SJSA1 (cell line): ENCODE data around the gene SLC37A1. TPM values are rescaled to one million over a fixed set of nuclear protein-coding genes. Genes with fewer than 3 reads are reported as not detected.
A peak's percentile ranks its signal among the peaks of the same experiment; 100 is the strongest.

Experiments
- DNase-seq, 2 experiments: peaks; one replicate each; pipeline ENCODE4 v3.0.0-alpha.2; 2015 to 2020; ENCODE audit warnings: low spot score in 2 of 2, low read depth in 1 of 2
- H3K27ac ChIP-seq: fragments of 250-450 bp; sonication (Bioruptor Pico); 2 replicates; pipeline ENCODE4 v1.5.1; 2020; ENCODE audit warnings: mild to moderate bottlenecking, moderate library complexity
- H3K27me3 ChIP-seq: fragments of 250-450 bp; sonication (Bioruptor Pico); replicated peaks from 2 replicates; pipeline ENCODE4 v1.5.1; 2020; ENCODE audit warnings: mild to moderate bottlenecking, moderate library complexity
- H3K36me3 ChIP-seq: fragments of 250-450 bp; sonication (Bioruptor Pico); 2 replicates; pipeline ENCODE4 v1.5.1; 2020; ENCODE audit warnings: mild to moderate bottlenecking
- H3K4me1 ChIP-seq: fragments of 250-450 bp; sonication (Bioruptor Pico); replicated peaks from 2 replicates; pipeline ENCODE4 v1.6.1; 2021; ENCODE audit warnings: mild to moderate bottlenecking
- H3K4me3 ChIP-seq: fragments of 250-450 bp; sonication (Bioruptor Pico); 2 replicates; pipeline ENCODE4 v1.5.1; 2020; ENCODE audit warnings: mild to moderate bottlenecking
- H3K9me3 ChIP-seq: fragments of 250-450 bp; sonication (Bioruptor Pico); replicated peaks from 2 replicates; pipeline ENCODE4 v1.5.1; 2020; ENCODE audit warnings: mild to moderate bottlenecking
- total RNA-seq: library from RNA; depleted of rRNA; stranded (reverse); fragments of >200 nt; shearing (Covaris generic); gene quantifications from 2 replicates; pipeline ENCODE4 v1.2.3, GENCODE V29; 2014

Gene SLC37A1
- total RNA-seq, 1 experiment from 2014 or later = 5.2 TPM

- no peak overlapping the region for H3K27ac ChIP-seq
- DNase-seq = no peak
- H3K36me3 ChIP-seq = no peaks in the 10 kb centered on the region
- no peaks in the 10 kb centered on the region for H3K9me3 ChIP-seq
- H3K27me3 ChIP-seq = no peaks in the 10 kb centered on the region
- H3K4me3 ChIP-seq = no peak overlapping the region
- H3K4me1 ChIP-seq = no peaks in the 10 kb centered on the region
Observed at GRCh38 chr21:42541618-42542017, 28.0 kb downstream of the SLC37A1 start.

GRCh38 chr21:42542196-42542595 is 28.5 kb downstream of the SLC37A1 start:
- Histone ChIP-seq H3K9me3 (no peaks in the 10 kb centered on the region), H3K4me3 (no peak overlapping the region), H3K27me3 (no peaks in the 10 kb centered on the region), H3K36me3 (no peaks in the 10 kb centered on the region), H3K27ac (no peak overlapping the region), H3K4me1 (no peaks in the 10 kb centered on the region)
- DNase-seq = no peak

- H3K27me3 ChIP-seq = no peaks in the 10 kb centered on the region
Observed at GRCh38 chr21:42542596-42542995, 28.9 kb downstream of the SLC37A1 start.

GRCh38 chr21:42543106-42543847 is 29.6 kb downstream of the SLC37A1 start:
- Histone ChIP-seq H3K4me3 (no peak overlapping the region), H3K27me3 (no peaks in the 10 kb centered on the region), H3K36me3 (no peaks in the 10 kb centered on the region), H3K4me1 (no peaks in the 10 kb centered on the region), H3K27ac (no peak overlapping the region), H3K9me3 (no peaks in the 10 kb centered on the region)
- peak in 1 of 2 experiments; percentile 10 for DNase-seq

More at GRCh38 chr21:42542596-42542995, 28.9 kb downstream of the SLC37A1 start:
- H3K9me3 ChIP-seq = no peaks in the 10 kb centered on the region
- H3K36me3 ChIP-seq = no peaks in the 10 kb centered on the region
- no peak for DNase-seq
- no peak overlapping the region for H3K4me3 ChIP-seq
- H3K4me1 ChIP-seq = no peaks in the 10 kb centered on the region
- H3K27ac ChIP-seq = no peak overlapping the region

GRCh38 chr21:42544544-42544943 is 30.9 kb downstream of the SLC37A1 start:
- H3K36me3 ChIP-seq = no peaks in the 10 kb centered on the region
- no peaks in the 10 kb centered on the region for H3K9me3 ChIP-seq
- no peak overlapping the region for H3K4me3 ChIP-seq
- no peak overlapping the region for H3K27ac ChIP-seq
- no peak for DNase-seq
- H3K27me3 ChIP-seq = no peaks in the 10 kb centered on the region
- H3K4me1 ChIP-seq = no peaks in the 10 kb centered on the region

- Histone ChIP-seq H3K4me3 (no peak overlapping the region), H3K9me3 (no peaks in the 10 kb centered on the region), H3K27me3 (no peaks in the 10 kb centered on the region), H3K27ac (no peak overlapping the region), H3K36me3 (no peaks in the 10 kb centered on the region), H3K4me1 (no peaks in the 10 kb centered on the region)
- no peak for DNase-seq
Observed at GRCh38 chr21:42545317-42545716, 31.7 kb downstream of the SLC37A1 start.

GRCh38 chr21:42545745-42546144 is 32.1 kb downstream of the SLC37A1 start:
- no peaks in the 10 kb centered on the region for H3K36me3 ChIP-seq
- H3K4me1 ChIP-seq = no peaks in the 10 kb centered on the region
- no peaks in the 10 kb centered on the region for H3K9me3 ChIP-seq
- DNase-seq = no peak
- no peaks in the 10 kb centered on the region for H3K27me3 ChIP-seq
- no peak overlapping the region for H3K4me3 ChIP-seq
- H3K27ac ChIP-seq = no peak overlapping the region

- H3K27ac ChIP-seq = no peak overlapping the region
- H3K9me3 ChIP-seq = no peaks in the 10 kb centered on the region
- no peaks in the 10 kb centered on the region for H3K36me3 ChIP-seq
- no peak overlapping the region for H3K4me3 ChIP-seq
- no peak for DNase-seq
- H3K27me3 ChIP-seq = no peaks in the 10 kb centered on the region
- H3K4me1 ChIP-seq = no peaks in the 10 kb centered on the region
Observed at GRCh38 chr21:42546433-42546832, 32.8 kb downstream of the SLC37A1 start.

GRCh38 chr21:42547001-42547905 is 33.6 kb downstream of the SLC37A1 start:
- Histone ChIP-seq H3K4me3 (no peak overlapping the region), H3K27me3 (no peaks in the 10 kb centered on the region), H3K36me3 (no peaks in the 10 kb centered on the region), H3K27ac (no peak overlapping the region), H3K9me3 (no peaks in the 10 kb centered on the region), H3K4me1 (no peaks in the 10 kb centered on the region)
- DNase-seq = no peak

GRCh38 chr21:42547906-42548365 is 34.3 kb downstream of the SLC37A1 start:
- Histone ChIP-seq H3K9me3 (no peaks in the 10 kb centered on the region), H3K27me3 (no peaks in the 10 kb centered on the region), H3K4me3 (no peak overlapping the region), H3K4me1 (no peaks in the 10 kb centered on the region), H3K36me3 (no peaks in the 10 kb centered on the region), H3K27ac (no peak overlapping the region)
- DNase-seq = no peak

- no peaks in the 10 kb centered on the region for H3K27me3 ChIP-seq
Observed at GRCh38 chr21:42548687-42549406, 35.2 kb downstream of the SLC37A1 start.

GRCh38 chr21:42550817-42551216 is 37.2 kb downstream of the SLC37A1 start:
- Histone ChIP-seq H3K27me3 (no peaks in the 10 kb centered on the region), H3K4me1 (no peaks in the 10 kb centered on the region), H3K27ac (no peak overlapping the region), H3K9me3 (no peaks in the 10 kb centered on the region), H3K36me3 (no peaks in the 10 kb centered on the region), H3K4me3 (no peak overlapping the region)
- no peak for DNase-seq

More at GRCh38 chr21:42548687-42549406, 35.2 kb downstream of the SLC37A1 start:
- H3K9me3 ChIP-seq = no peaks in the 10 kb centered on the region
- H3K27ac ChIP-seq = no peak overlapping the region
- H3K4me3 ChIP-seq = no peak overlapping the region
- H3K4me1 ChIP-seq = no peaks in the 10 kb centered on the region
- no peaks in the 10 kb centered on the region for H3K36me3 ChIP-seq
- DNase-seq = no peak

GRCh38 chr21:42552407-42553336 is 39.0 kb downstream of the SLC37A1 start:
- Histone ChIP-seq H3K27me3 (no peaks in the 10 kb centered on the region), H3K36me3 (no peaks in the 10 kb centered on the region)
- no peak for DNase-seq

More at GRCh38 chr21:42552407-42553336, 39.0 kb downstream of the SLC37A1 start:
- H3K4me1 ChIP-seq = no peaks in the 10 kb centered on the region
- no peak overlapping the region for H3K27ac ChIP-seq
- H3K4me3 ChIP-seq = no peak overlapping the region
- H3K9me3 ChIP-seq = no peaks in the 10 kb centered on the region
